DND-41 (cell line): ENCODE results near the gene CXXC1.
"Not testable (repeated sequence)": the region's sequence is repeated elsewhere in the genome, so short reads cannot be mapped to it uniquely, and the experiment has no call there.

Experiments used
- CTCF ChIP-seq: IDR thresholded peaks from 2 replicates; pipeline ENCODE4 v1.5.1; 2012; ENCODE audit warnings: borderline replicate concordance, low read length, moderate library complexity, mild to moderate bottlenecking; ENCODE audit not compliant: poor library complexity, severe bottlenecking; ENCODE audit errors: extremely low read depth
- EZH2 ChIP-seq: IDR thresholded peaks from 3 replicates; pipeline ENCODE4 v1.6.1; 2012; ENCODE audit warnings: borderline replicate concordance, low read depth, mild to moderate bottlenecking, moderate library complexity, low read length, inconsistent platforms; ENCODE audit not compliant: severe bottlenecking

- not testable (repeated sequence) for TF ChIP-seq CTCF, EZH2
Observed at GRCh38 chr18:50308851-50309250, 21.4 kb upstream of the CXXC1 start.
